Fibroblast of lung (primary cell): ENCODE data around the gene SPIN3. TPM values are rescaled to one million over a fixed set of nuclear protein-coding genes. Genes with fewer than 3 reads are reported as not detected.

Source experiments
- DNase-seq, 2 donors: peaks; one replicate each; pipeline versions ENCODE4 v3.0.0 to v3.0.0-alpha.2; 2010; ENCODE audit warnings: low read depth in 2 of 2
- H2AFZ ChIP-seq: 2 replicates; pipeline ENCODE4 v1.5.1; 2012; ENCODE audit warnings: low read length, control low read depth, inconsistent platforms
- H3K27ac ChIP-seq: 2 replicates; pipeline ENCODE4 v1.5.1; 2011; ENCODE audit warnings: low read length, control low read depth; ENCODE audit not compliant: insufficient read depth
- H3K27me3 ChIP-seq: 2 replicates; pipeline ENCODE4 v1.5.1; 2011; ENCODE audit warnings: mild to moderate bottlenecking, low read length; ENCODE audit not compliant: control insufficient read depth, insufficient read depth
- H3K36me3 ChIP-seq: 2 replicates; pipeline ENCODE4 v1.5.1; 2011; ENCODE audit warnings: low read length; ENCODE audit not compliant: control insufficient read depth, insufficient read depth
- H3K4me1 ChIP-seq: 2 replicates; pipeline ENCODE4 v1.5.1; 2011; ENCODE audit warnings: low read length; ENCODE audit not compliant: control insufficient read depth, insufficient read depth; ENCODE audit errors: extremely low read depth
- H3K4me2 ChIP-seq: 2 replicates; pipeline ENCODE4 v1.5.1; 2011; ENCODE audit warnings: low read length, control low read depth; ENCODE audit not compliant: insufficient read depth; ENCODE audit errors: extremely low read depth
- H3K4me3 ChIP-seq, 4 experiments: fragments of 200-600 bp in 1 of 4; sonication (generic) in 1 of 4; replicated peaks in 1 of 4; 2 replicates each; pipeline ENCODE4 v1.5.1; 2011 to 2016; ENCODE audit warnings: low read length in 4 of 4, low read depth in 3 of 4, mild to moderate bottlenecking in 3 of 4, control low read depth in 2 of 4, inconsistent platforms in 1 of 4, mixed read lengths in 1 of 4; ENCODE audit not compliant: insufficient read depth in 1 of 4; ENCODE audit errors: control extremely low read depth in 1 of 4
- H3K79me2 ChIP-seq: 2 replicates; pipeline ENCODE4 v1.5.1; 2012; ENCODE audit warnings: mild to moderate bottlenecking, low read length, inconsistent platforms; ENCODE audit not compliant: control insufficient read depth, insufficient read depth
- H3K9ac ChIP-seq: 2 replicates; pipeline ENCODE4 v1.5.1; 2011; ENCODE audit warnings: mild to moderate bottlenecking, low read length, control low read depth; ENCODE audit not compliant: insufficient read depth
- H3K9me3 ChIP-seq: 2 replicates; pipeline ENCODE4 v1.5.1; 2012; ENCODE audit warnings: low read depth, low read length; ENCODE audit not compliant: control insufficient read depth, insufficient read depth
- H4K20me1 ChIP-seq: 2 replicates; pipeline ENCODE4 v1.5.1; 2011; ENCODE audit warnings: low read length; ENCODE audit not compliant: control insufficient read depth, insufficient read depth; ENCODE audit errors: extremely low read depth
- CTCF ChIP-seq, 2 donors: IDR thresholded peaks in 1 of 2; conservative IDR thresholded peaks in 1 of 2; 1 replicate in 1 of 2; 2 replicates in 1 of 2; pipeline ENCODE4 v1.5.1; 2011 to 2012; ENCODE audit warnings: low read length in 2 of 2, control low read depth in 1 of 2, inconsistent platforms in 1 of 2, low read depth in 1 of 2, mild to moderate bottlenecking in 1 of 2
- EZH2 ChIP-seq: IDR thresholded peaks from 2 replicates; pipeline ENCODE4 v1.5.1; 2012; ENCODE audit warnings: low read length, control low read depth, mild to moderate bottlenecking; ENCODE audit errors: missing control alignments
- polyA plus RNA-seq, 2 donors: library from polyadenylated mRNA; depleted of rRNA in 1 of 2; stranded (reverse) in 1 of 2; unstranded in 1 of 2; fragments of >200 nt; gene quantifications; 2 replicates each; pipeline ENCODE4 v1.2.1, GENCODE V29; 2011 to 2012; ENCODE audit warnings: missing spikeins in 1 of 2
- total RNA-seq: library from RNA; depleted of rRNA; stranded (reverse); fragments of >200 nt; gene quantifications from 2 replicates; pipeline ENCODE4 v1.2.1, GENCODE V29; 2014

SPIN3 gene
- total and polyA plus RNA-seq, 2 donors (not counting 1 experiment from before 2014, with no cell fraction given) = 5.2 to 20.1 TPM

GRCh38 chrX:56994375-56995270 lies 718 bp downstream of the SPIN3 start:
- Histone ChIP-seq H3K4me3 (peak overlapping the region; percentile 68 to 78 (median 72)), H3K79me2 (no peaks in the 10 kb centered on the region), H3K9ac (peak overlapping the region; percentile 62), H2AFZ (peak overlapping the region; percentile 79), H3K4me1 (no peaks in the 10 kb centered on the region), H3K9me3 (no peaks in the 10 kb centered on the region), H4K20me1 (no peaks in the 10 kb centered on the region), H3K36me3 (no peaks in the 10 kb centered on the region), H3K27ac (peak overlapping the region; percentile 38), H3K4me2 (peak overlapping the region; percentile 58), H3K27me3 (no peaks in the 10 kb centered on the region)
- peak in 1 of 2 donors; percentile 1 for DNase-seq
- no peak for TF ChIP-seq CTCF (conservative IDR thresholded peaks at IDR 0.05 in 1 of 2, IDR thresholded peaks at IDR 0.05 in 1 of 2; ENCODE audit: low read depth in 1 of 2, low read length in 2 of 2)
- TF ChIP-seq EZH2 = no peak

- Histone ChIP-seq H2AFZ (no peak overlapping the region), H3K79me2 (no peaks in the 10 kb centered on the region), H3K9me3 (no peaks in the 10 kb centered on the region), H3K9ac (no peak overlapping the region), H3K27me3 (no peaks in the 10 kb centered on the region), H3K36me3 (no peaks in the 10 kb centered on the region), H3K4me1 (no peaks in the 10 kb centered on the region), H3K4me3 (no peak overlapping the region), H3K27ac (no peak overlapping the region), H3K4me2 (no peak overlapping the region), H4K20me1 (no peaks in the 10 kb centered on the region)
- DNase-seq = no peak
- no peak for TF ChIP-seq CTCF (conservative IDR thresholded peaks at IDR 0.05 in 1 of 2, IDR thresholded peaks at IDR 0.05 in 1 of 2; ENCODE audit: low read depth in 1 of 2, low read length in 2 of 2)
- TF ChIP-seq EZH2 = no peak
Measured at GRCh38 chrX:56987741-56988140, 7.6 kb downstream of the SPIN3 start.

- no peaks in the 10 kb centered on the region for H3K9me3 ChIP-seq
- H3K4me2 ChIP-seq = no peak overlapping the region
- H3K4me1 ChIP-seq = no peaks in the 10 kb centered on the region
- TF ChIP-seq EZH2 (no peak), CTCF (conservative IDR thresholded peaks at IDR 0.05 in 1 of 2, IDR thresholded peaks at IDR 0.05 in 1 of 2; ENCODE audit: low read depth in 1 of 2, low read length in 2 of 2) (no peak)
- H2AFZ ChIP-seq = no peak overlapping the region
- H3K27me3 ChIP-seq = no peaks in the 10 kb centered on the region
- no peak for DNase-seq
- no peaks in the 10 kb centered on the region for H3K79me2 ChIP-seq
- H3K36me3 ChIP-seq = no peaks in the 10 kb centered on the region
- no peak overlapping the region for H3K27ac ChIP-seq
- H3K9ac ChIP-seq = no peak overlapping the region
- no peak overlapping the region for H3K4me3 ChIP-seq
- H4K20me1 ChIP-seq = no peaks in the 10 kb centered on the region
Measured at GRCh38 chrX:56986138-56986537, 9.2 kb downstream of the SPIN3 start.
